Measurements from ENCODE around the gene NDUFA13.

The NDUFA13 gene

DNA sequence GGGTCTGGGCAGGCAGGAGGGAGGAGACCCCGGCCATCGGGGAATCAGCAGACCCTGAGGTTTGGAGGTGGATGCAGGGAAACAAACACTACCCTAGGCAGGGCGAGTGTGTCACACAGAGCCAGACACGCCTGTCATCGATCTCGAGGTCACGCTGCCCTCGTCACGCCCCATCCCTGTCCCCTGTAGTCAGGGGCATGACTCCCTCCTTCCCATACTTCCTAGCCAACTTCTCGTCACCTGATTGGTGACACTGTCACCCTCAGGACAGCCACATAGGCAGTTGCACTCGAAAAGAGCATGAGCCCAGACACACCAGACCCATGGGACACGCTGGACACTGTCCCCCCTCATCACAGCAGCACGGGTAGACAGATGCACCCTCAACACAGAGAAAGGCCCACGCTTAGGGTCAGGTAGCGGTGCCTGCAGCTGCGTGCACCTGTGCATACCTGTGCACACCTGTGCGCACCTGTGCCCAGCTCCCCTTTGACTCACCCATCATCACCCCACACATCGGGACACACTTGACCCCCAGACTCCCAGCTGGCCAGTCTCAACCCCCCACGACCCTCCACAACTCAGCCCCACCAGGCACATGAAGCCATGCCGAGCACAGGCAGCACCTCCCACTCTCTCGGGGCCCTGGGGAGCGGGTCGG lies 33.9 kb downstream of the NDUFA13 start:
- DNase-seq (ENCODE audit: low read depth): no peak
- no peak overlapping the region for H3K4me3 ChIP-seq (ENCODE audit: low read depth, low read length)
- TF ChIP-seq, protein P1, sequence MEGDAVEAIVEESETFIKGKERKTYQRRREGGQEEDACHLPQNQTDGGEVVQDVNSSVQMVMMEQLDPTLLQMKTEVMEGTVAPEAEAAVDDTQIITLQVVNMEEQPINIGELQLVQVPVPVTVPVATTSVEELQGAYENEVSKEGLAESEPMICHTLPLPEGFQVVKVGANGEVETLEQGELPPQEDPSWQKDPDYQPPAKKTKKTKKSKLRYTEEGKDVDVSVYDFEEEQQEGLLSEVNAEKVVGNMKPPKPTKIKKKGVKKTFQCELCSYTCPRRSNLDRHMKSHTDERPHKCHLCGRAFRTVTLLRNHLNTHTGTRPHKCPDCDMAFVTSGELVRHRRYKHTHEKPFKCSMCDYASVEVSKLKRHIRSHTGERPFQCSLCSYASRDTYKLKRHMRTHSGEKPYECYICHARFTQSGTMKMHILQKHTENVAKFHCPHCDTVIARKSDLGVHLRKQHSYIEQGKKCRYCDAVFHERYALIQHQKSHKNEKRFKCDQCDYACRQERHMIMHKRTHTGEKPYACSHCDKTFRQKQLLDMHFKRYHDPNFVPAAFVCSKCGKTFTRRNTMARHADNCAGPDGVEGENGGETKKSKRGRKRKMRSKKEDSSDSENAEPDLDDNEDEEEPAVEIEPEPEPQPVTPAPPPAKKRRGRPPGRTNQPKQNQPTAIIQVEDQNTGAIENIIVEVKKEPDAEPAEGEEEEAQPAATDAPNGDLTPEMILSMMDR (IDR thresholded peaks at IDR 0.05; ENCODE audit: control insufficient read depth, extremely low read depth, insufficient read depth): no peak

DNA sequence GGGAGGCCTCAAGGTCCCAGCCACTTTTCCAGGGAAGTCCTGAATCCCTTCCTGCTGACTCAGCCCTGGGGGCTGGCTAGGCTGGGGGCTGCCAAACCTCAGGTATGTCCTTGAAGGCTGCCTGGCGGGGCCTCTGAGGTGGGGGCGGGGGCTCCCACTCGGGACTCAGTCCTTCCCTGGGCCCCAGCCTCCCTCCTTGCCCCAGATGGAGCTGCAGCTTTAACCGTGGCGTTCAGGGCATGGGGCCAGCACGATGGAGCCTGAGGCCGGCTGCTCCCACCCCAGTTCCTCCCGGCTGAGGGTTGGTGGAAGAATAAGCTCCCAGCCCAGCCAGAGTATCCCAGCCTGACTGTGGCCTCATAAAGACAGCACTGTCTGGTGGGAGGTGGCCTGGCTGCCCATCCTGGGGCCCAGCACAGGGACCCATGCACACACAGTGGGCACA lies 34.5 kb downstream of the NDUFA13 start:
- DNase-seq (ENCODE audit: low read depth): no peak
- TF ChIP-seq, protein P1 (IDR thresholded peaks at IDR 0.05; ENCODE audit: control insufficient read depth, extremely low read depth, insufficient read depth): no peak
- no peak overlapping the region for H3K4me3 ChIP-seq (ENCODE audit: low read depth, low read length)

DNA sequence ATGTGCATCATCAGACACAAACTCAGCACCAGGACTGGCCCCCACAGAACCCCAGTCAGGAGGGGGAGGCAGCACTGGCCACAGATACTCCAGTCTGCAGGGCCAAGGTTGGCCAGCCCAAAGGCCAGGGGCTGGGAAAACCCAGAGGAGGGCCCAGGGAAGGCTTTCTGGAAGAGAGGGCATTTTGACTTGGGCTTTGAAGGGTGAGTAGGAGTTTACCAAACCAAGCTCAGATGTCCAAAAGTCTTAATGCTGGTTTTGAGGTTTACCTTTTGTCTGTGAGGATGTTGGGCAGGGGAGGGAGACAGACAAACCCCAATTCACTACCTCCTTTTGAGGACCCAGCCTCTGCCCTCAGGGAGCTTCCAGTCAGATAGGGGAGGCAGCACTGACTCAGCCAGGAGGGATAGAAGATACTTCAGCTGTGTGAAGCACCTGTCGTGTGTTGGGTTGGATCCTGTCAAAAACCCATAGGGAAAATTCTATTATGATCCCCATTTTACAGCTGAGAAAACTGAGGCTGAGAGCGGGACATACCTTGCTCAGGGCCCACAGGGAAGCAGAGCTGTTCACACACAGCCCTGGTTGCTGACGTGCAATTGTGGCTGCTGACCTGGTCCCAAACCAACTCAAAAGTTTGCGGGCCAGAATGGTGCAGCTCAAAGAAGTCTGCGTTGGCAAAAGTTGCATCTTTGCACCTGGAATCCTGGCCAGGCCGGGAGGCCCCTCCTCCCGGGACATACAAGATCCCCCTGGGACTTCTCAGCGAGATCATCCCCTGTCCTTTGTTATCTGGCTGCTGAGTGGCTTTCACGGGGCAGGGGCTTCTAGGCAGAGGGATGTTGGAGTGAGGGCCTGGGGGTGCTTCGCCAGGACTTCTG lies 35.2 kb downstream of the NDUFA13 start:
- no peak for DNase-seq (ENCODE audit: low read depth)
- no peak overlapping the region for H3K4me3 ChIP-seq (ENCODE audit: low read depth, low read length)
- TF ChIP-seq, protein P1 (IDR thresholded peaks at IDR 0.05; ENCODE audit: control insufficient read depth, extremely low read depth, insufficient read depth): no peak

DNA sequence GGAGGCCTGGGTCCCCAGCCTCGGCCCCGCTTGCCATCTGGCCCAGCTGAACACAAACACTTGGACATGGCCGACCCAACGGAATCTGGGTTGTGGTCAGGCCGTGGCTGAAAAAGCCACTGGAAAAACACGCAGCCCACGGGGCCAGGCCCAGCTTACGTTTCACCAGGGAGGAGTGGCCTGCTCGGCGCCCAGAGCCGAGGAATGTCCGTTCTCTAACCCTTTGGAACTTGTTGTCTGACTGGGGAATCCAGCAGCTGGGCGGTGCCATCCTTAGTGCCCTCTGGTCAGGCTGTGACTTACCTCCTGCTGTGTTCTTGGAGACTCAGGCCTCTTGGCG lies 35.8 kb downstream of the NDUFA13 start:
- DNase-seq (ENCODE audit: low read depth): no peak
- H3K4me3 ChIP-seq (ENCODE audit: low read depth, low read length): no peak overlapping the region
- TF ChIP-seq, protein P1 (IDR thresholded peaks at IDR 0.05; ENCODE audit: control insufficient read depth, extremely low read depth, insufficient read depth): no peak

DNA sequence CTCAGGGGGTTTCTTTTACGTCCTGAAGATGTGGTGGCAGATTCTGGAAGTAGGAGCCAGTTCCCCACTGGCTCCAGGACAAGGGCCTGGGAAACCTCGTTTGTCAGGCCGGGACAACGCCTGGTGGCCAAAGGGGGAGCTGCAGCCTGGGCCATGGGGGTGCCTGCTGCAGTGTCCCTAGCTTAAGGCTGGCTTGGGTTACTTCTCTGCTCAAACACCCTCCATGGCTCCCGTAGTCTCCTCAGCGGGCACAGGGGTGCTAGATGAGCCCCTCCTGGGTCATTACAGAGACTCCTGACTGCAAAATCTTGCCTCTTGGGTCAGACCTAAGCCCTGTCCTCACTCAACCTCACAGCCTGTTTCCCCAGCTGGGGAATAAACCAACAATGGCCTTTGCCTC lies 36.8 kb downstream of the NDUFA13 start:
- no peak overlapping the region for H3K4me3 ChIP-seq (ENCODE audit: low read depth, low read length)
- TF ChIP-seq, protein P1 (IDR thresholded peaks at IDR 0.05; ENCODE audit: control insufficient read depth, extremely low read depth, insufficient read depth): peak; percentile 13; the same call in 1 of the 2 replicates
- no peak for DNase-seq (ENCODE audit: low read depth)

DNA sequence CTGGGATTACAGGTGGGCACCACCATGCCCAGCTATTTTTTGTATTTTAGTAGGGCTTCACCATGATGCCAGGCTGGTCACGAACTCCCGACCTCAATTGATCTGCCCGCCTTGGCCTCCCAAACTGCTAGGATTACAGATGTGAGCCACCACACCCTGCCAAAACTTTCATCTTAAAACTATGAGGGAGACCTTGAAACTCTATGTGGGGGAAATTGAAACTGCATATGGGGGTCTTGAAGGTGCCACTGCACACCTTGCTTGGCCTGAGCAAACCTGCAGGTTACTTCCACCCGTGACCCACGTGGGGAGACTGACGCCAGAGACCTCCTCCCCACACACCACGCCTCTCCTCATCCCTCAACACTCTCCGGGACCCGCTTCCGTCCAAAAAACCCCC lies 37.6 kb downstream of the NDUFA13 start:
- TF ChIP-seq, protein P1 (IDR thresholded peaks at IDR 0.05; ENCODE audit: control insufficient read depth, extremely low read depth, insufficient read depth): no peak
- no peak overlapping the region for H3K4me3 ChIP-seq (ENCODE audit: low read depth, low read length)
- no peak for DNase-seq (ENCODE audit: low read depth)
